ENCODE results near the gene PEPD.

DNA sequence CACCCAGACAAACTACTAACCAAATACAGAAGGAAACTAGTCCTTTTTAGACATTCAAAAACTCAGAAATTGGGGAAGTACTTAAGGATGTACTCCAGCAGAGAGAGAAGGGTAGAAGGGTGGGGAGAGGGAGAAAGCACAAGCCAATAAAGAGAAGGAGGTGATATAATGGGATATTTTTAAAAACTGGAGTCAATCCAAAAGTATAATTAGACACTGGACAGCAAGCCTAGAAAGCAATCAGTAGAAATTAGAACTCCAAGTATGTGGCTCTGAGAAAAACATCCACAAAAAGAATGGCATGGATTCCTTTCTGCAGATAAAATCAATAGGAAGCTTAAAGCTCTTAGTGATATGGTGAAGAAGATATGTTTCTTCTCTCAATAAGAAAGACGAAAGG lies 55.8 kb downstream of the PEPD start:
- TF ChIP-seq CTCF (IDR thresholded peaks at IDR 0.05; ENCODE audit: poor library complexity) (no peak), EZH2 (IDR thresholded peaks at IDR 0.05; ENCODE audit: borderline replicate concordance) (no peak)

Measured in hepatocyte (in vitro differentiated cells).